SK-MEL-5 (cell line): ENCODE data around the gene CD99. TPM values are rescaled to one million over a fixed set of nuclear protein-coding genes. Genes with fewer than 3 reads are reported as not detected.
"Not testable (repeated sequence)": the region's sequence is repeated elsewhere in the genome, so short reads cannot be mapped to it uniquely, and the experiment has no call there.

Experiments used
- DNase-seq: peaks from one replicate; pipeline ENCODE4 v3.0.0-alpha.2; 2016; ENCODE audit warnings: low read depth, low spot score
- in situ Hi-C: cut with HindIII; loops from 2 replicates; pipeline ENCODE4 v1.10.0; 2016; ENCODE audit warnings: low sequenced_read_pairs, high pct_unique_total_duplicates, low pct_unique_long_range_greater_than_20kb
- total RNA-seq: library from RNA; depleted of rRNA; stranded (reverse); fragments of >200 nt; shearing (Covaris generic); gene quantifications from 2 replicates; pipeline ENCODE4 v1.2.3, GENCODE V29; 2014

CD99 gene
- total RNA-seq, 1 experiment from 2014 or later = 158 TPM

DNA sequence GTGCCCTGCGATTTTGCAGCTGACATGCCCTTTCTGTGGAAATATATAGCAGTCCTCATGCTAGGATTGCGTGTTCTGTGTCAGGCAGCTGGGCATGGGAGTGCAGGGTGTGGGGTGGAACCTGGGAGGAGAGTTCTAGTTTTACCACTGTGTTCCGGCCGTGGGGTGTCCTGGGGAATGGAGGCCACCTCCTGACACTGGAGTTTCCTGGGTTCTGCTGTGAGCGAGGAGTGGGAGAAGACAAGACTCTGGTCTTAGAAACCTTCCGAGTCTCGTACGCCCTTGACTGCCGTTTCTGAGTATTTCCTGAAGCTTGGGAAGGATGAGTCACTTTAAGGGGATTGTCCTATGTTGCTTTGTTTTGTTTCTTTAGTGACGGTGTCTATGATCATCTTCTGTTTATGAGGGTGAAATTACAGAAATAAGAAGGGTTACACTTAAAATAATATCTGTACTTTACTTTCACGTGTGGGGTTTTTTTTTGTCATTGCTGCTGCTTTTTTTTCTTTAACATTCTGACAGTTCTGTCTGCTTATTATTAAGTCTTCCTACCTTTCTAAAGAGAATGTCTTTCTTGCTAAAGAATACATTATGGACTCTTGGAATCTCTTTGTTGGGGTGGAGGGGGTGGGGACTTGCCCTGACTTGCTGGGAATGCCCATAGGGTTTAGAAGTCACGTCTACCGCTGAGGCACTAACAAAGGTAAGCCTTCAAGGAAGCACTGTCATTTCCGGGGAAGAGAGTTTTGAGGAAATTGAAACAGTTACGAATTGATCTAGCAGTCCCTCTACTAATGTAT is 19.1 kb downstream of the CD99 start:
- peak; percentile 45 for DNase-seq
- in situ Hi-C loops = no loop called here

DNA sequence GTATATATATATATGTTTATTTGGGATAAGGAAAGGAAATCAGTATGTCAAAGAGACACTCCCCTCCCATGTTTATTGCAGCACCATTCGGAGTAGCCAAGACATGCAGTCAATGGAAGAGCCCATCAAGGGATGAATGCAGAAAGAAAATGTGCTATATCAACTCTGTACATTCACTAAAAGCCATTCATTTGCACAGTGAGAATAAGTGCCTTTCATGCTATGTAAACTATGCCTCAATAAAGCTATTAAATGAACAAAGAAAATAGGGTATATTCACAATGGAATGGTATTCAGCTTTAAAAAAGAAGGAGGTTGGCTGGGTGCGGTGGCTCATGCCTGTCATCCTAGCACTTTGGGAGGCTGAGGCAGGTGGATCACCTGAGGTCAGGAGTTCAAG is 20.3 kb downstream of the CD99 start:
- DNase-seq = no peak
- in situ Hi-C loops = no loop called here

DNA sequence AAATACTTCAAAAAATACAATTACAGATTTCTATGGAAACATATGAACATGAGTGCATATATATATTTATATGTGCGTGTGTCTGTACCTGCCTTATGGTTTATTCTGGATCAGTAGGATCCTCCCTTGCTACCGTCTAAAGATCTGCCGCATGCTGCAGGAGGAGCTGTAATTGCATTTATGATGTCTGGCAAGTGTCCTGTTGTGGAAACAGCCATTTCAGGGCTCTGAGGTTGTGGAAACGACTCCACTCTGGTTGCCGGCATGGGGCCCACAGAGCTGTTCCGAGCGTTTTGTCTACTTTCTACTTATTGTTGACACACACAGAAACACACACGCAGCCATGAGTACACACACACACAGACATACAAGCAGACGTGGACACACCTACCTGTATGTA is 21.3 kb downstream of the CD99 start:
- DNase-seq = no peak
- in situ Hi-C loops = no loop called here

DNA sequence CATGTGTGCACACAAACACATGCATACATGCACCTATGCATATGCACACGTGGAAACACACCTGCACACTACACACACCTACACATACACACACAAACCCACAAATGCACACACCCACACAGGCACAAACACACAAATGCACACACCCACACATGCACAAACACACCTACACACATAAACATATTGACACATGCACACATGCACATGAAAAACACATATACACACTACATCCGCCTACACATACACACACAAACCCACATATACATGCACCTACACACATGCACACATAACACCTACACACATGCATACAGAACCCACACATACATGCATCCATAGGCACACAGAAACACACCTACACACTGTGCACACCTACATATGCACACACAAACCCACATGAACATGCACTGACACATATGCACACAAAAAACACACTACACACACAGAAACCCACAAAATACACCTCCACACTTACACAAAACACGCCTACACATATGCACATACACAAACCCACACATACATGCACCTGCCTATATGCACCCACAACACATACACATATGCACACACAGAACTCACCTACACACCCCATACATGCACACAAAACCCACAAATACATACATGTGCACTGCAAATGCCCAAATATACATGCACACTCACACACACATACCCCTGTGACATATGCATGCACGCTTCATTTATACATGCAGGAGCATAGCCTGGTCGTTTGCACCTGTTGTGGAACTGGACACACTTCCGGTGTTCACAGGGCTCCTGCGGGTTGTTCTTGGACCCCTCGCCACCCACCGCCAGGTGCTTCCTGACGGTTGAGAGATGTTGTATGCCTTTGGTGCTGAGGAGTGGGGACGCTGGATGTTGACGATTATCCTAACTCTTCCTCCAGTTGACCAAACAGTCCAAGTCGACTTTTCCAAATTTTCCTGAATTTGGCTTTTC is 22.1 kb downstream of the CD99 start:
- in situ Hi-C loops = no loop called here
- DNase-seq = no peak

DNA sequence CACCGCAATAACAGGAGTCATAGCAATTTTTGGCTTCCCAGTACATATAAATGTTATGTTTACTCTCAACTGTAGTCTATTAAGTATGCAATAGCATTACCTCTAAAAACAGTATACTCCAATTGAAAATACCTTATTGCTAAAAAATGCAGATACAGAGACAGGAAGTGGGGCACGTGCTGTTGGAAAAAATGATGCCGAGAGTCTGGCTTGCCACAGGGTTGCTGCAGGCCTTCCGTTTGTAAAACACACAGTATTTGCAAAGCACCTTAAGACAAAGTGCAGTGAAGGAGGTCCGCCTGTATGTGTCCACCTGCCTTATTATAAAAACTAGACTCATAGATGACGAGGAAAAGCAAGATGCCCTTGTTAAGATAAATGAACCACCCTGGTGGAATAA is 23.5 kb downstream of the CD99 start:
- in situ Hi-C loops = no loop called here
- DNase-seq = no peak

DNA sequence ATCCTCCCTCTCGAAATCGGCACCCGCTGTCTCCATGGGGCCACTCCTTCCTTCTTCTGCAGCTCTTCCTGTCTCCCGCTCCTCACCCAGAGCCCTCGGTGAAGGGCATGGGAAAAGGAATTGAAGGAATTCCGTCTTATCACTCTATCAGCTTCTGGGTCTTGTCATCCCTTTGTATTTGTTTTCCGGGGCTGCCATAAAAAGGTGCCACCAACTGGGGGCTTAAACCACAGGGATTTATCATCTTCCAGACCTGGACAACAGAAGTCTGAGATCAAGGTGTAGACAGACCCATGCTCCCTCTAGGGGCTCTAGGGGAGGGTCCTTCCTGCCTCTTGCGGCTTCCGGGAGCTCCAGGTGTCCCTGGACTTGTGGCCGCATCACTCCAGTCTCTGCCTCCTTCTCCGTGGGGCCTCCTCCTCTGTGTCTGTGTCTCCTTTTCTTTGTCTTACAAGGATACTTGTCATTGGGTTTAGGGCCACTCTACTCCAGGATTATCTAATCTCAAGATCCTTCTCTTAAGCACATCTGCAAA is 24.0 kb downstream of the CD99 start:
- no peak for DNase-seq
- in situ Hi-C loops = no loop called here

DNA sequence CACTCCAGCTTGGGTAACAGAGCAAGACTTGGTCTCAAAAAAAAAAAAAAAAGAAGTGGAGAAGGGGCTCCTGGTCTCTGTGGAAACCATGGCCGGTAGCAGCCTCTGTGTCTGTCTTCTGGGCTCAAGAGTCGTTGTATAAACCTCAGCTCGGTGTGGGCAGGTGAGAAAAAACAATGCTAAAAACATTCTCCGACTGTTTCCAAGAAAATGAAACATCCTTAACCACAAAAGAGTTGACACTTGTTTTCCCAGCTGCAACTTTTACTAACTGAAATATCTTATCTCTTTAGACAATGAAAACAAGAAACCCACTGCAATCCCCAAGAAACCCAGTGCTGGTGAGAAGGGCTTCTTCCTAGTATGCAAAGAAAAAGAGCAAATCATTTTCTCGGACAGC is 26.2 kb downstream of the CD99 start:
- in situ Hi-C loops = no loop called here

DNA sequence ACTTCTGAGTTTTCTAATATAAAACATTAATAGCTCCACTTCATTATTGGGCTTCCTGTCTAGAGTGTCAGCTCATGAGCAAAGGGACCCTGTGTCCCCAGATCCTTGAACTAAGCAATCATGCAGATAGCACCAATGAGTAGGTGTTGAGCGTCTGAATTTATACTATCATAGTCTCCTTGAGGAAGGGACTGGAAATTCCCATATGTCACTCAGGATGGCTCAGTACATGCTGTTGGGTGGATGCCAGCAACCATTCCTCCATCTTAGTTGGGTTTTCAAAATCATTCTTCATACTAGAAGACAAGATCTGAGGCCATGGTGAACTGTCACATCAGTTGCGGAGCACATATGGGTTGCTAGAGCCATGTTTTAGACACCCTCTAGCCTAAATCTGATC is 27.7 kb downstream of the CD99 start:
- in situ Hi-C loops = no loop called here
- no peak for DNase-seq

More for the DNA sequence above, 26.2 kb downstream of the CD99 start:
- DNase-seq = no peak

DNA sequence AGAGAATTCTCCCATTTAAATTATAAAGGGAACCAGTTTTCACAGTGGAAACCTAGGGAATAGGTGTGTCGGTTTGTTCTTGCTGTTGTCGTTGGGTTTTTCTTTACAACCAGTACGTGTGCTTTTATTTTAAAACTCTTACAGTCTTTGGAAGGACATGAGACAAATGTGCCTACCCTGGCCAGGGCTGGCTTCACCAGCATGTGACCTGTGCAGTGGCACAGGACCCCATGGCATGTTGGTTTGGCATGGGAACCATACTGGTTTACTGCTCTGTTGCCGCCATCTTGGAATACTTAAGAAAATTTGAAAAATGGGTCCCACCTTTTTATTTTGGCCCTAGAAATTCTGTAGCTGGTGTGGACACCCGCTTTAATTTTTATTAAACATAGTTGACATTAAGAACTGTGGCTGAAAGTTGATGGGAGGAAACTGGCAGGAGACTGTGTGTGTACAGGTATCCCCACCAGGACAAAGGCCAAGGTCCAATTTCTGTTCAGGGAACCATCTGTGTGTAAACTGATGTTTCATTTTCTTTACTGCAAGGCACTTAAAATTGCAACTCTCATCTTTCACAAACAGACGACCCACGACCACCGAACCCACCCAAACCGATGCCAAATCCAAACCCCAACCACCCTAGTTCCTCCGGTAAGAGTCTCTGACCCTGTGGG is 28.8 kb downstream of the CD99 start:
- in situ Hi-C loops = no loop called here
- no peak for DNase-seq

DNA sequence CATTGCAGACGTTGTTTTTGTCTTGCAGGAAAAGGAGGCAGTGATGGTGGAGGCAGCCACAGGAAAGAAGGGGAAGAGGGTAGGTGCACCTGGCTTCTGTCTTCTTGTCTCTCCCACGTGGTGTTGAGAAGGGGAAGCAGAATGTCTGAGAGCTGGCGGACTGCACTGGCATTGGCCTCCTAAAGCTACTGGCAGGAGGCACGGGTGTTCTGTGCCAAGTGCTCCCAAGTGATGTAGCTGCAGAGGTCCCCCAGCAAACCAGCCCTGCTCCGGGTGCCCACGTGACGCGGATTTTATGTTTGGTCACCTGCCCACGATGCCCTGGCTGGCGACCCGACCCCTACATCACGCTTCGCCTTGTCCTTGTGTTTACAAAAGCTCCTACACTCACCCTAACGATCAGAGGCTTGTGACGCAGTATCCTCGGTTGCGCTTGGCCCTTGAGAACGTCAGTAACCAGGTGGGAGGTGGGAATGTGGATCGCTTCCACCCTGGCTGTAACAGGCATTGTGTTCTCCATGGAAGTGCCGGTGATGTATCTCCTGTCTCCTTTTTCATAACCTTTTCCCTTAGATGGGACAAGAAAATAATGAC is 32.3 kb downstream of the CD99 start:
- in situ Hi-C loops = no loop called here
- no peak for DNase-seq

DNA sequence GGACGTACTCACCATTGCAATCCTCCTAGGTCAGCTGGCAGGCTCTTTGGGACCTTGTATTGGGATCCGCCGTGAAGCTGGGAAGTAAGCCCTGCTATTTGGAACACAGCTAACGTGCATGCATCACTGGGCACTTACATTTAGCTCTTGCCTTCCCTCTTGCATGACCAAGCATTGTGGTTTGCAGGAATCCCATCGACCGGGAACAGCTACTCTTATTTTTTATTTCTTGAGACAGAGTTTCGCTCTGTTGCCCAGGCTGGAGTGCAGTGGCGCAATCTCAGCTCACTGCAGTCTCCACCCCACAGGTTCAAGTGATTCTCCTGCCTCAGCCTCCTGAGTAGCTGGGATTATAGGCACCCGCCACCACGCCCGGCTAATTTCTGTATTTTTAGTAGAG is 36.2 kb downstream of the CD99 start:
- in situ Hi-C loops, DNase-seq: not testable (repeated sequence)

DNA sequence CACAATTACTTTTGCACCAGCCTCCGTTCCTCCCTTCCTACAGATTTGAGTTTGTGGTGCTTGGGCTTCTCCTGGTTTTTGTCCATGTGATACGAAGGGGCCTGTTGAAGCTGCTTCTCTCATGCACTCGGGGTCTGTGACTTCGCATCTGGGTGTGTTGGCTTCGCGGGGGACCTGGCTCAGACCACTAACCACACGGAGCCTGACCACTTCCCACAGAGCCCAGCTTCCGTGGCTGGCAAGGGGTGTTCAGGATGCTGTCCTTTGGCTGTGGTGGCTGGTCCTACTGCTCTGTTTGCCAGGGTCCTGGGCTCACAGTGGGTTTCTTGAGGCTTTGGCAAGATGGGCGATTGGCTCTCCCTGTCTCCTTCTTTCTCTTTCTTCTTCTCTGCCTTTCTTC is 41.0 kb downstream of the CD99 start:
- in situ Hi-C loops = no loop called here
- DNase-seq = no peak

DNA sequence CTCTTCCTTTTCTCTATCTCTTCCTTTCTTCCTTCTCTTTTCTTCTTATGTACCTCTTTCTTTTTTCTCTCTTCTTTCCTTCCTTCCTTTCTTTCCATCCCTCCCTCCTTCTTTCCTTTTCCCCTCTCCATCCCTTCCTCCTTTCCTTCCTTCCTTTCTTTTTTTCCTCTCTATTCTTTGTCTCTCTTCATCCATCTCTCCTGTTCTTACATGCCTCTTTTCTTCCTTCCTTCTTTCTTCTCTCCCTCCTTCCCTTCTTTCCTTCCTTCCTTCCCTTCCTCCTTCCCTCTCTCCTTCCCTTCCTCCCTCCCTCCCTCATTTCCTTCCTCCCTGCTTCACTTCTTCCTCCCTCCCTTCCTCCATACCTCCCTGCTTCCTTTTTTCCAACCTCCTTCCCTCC is 41.6 kb downstream of the CD99 start:
- in situ Hi-C loops = no loop called here
- no peak for DNase-seq

DNA sequence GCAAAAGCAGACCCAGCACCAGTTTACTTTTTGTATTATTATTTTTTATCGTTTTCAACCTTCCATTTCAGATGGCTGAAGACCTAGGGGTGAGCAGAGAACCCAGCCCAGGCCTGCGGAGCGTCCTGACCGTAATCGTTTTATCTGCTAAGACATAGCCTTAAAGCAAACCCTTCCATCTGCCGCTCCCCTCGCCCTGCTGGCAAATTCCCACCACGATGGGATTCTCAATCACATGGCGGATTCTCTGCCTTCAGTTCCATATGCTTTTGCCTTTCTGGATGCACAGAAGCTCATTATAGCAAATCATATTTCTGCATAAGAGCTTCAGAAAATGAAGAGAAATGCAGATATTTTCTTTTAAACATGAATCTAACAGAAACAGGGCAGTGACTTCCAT is 42.2 kb downstream of the CD99 start:
- DNase-seq = no peak
- in situ Hi-C loops = no loop called here

DNA sequence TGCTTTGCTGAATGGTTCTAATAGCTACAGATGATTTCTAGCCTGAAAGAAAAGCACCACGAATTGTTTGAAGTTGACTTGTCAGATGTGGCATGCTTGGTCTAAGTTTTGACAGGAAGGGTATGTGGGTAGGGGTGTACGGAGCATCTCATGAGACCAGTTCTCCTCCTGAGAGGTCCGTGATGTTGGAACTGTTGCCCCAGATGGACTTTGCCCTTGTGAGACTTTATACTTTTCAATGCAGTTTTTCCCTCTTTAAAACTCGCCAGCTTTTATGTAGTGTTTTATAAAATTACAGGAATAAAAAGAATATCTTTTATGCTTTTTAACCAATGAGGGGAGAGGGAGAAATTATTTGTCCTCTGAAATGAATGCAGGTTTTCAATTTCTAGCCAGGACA is 44.2 kb downstream of the CD99 start:
- in situ Hi-C loops = no loop called here
- no peak for DNase-seq

DNA sequence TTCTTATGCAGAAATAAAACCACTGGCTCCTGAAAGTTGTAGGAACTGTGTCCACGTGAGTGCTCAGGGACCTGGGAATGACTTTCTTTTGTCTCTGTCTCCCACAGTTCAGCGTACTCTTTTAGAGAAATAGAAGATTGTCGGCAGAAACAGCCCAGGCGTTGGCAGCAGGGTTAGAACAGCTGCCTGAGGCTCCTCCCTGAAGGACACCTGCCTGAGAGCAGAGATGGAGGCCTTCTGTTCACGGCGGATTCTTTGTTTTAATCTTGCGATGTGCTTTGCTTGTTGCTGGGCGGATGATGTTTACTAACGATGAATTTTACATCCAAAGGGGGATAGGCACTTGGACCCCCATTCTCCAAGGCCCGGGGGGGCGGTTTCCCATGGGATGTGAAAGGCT is 49.6 kb downstream of the CD99 start:
- in situ Hi-C loops = no loop called here
- DNase-seq = no peak

DNA sequence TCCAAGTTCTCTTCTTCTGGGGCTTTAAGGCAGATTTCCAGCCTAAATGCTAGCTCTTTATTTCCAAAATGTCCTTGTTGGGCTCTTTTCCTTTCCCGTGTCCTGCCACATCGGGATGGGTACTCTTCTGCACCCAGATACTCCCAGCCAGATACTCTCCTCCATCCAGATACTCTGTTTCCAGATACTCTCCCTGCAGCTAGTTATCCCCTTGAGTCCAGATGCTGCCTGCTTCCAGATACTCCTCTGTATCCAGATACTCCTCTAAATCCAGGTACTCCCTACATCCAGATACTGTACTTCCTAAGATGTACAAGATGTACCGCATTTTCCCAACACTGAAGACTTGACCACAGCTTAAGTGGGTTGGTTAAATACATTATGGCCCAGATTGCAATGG is 50.3 kb downstream of the CD99 start:
- DNase-seq = no peak
- in situ Hi-C loops = no loop called here

DNA sequence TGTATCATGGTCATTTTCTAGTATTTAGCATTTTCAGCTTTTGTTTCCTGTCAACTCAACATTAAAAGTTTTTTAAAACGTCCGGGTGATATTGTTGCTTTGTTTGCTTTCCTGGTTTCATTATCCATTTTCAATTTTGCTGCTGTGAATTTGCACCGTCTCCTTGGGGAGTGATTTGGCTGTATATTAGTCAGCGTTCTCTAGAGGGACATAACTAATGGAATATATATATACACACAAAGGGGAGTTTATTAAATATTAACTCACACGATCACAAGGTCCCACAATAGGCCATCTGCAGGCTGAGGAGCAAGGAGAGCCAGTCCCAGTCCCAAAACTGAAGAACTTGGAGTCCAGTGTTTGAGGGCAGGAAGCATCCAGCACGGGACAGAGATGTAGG is 55.2 kb downstream of the CD99 start:
- DNase-seq, in situ Hi-C loops: not testable (repeated sequence)
